GM18909 (cell line): ENCODE data around the gene FYN.

Experiments
- ATAC-seq: cut with Tn5 transposase; IDR thresholded peaks from one replicate; pipeline ENCODE4 v1.9.1; 2021; ENCODE audit warnings: mild to moderate bottlenecking; ENCODE audit not compliant: unreplicated experiment, poor library complexity

Gene FYN

GRCh38 chr6:111718326-111718725, 154.9 kb downstream of the FYN start:
- no peak for ATAC-seq

DNA sequence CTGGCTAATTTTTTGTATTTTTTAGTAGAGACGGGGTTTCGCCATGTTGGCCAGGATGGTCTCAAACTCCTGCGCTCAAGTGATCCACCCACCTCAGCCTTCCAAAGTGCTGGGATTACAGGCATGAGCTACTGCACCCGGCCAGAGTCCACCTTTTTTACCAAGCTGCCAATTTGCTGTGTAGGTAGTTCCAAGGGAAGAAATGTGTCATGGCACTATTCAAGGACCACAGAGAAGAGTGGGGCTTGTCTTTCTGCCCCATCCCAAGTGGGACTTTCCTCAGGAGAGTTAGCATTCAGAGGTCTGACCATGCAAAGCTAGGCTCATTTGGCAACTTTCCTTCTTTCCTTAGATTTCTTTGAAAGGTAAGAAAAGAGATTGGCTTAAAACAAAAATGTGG, 155.6 kb downstream of the FYN start:
- ATAC-seq = no peak

DNA sequence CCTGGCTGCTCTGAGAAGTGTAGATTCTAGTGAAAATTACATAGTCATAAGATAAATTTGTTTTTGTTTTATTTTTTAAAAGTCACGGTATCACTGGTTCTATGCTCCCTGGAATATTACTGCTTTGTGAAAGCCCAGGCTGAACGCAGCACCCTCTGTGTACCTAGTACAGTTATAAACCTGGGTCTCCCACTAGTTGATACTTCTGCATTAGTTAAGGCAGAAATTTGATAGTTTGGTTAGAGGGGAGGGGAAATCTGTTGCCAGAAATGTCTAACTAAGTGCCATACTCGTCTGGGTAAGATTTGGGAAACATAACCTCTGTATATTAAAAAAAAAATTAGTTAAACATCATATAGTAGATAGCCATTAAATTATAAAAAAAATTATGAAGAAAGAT, 156.9 kb downstream of the FYN start:
- ATAC-seq = no peak

DNA sequence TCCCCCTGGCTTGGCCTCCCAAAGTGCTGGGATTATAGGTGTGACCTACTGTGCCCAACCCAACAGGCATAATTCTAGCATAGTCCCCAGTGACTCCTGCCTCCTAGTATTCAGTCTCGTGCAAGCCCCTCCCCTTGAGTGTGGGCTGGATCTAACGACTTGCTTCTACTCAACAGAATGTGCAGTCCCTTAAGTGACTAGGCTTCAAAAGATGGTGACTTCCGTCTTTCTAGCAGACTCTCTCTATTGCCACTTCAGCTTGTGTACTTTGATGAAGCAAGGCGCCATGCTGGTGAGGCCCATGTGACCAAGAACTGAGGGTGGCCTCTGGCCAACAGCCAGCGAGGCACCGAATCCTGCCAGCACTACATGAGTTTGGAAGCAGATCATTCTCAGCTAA, 157.9 kb downstream of the FYN start:
- ATAC-seq = no peak

- no peak for ATAC-seq
Measured at GRCh38 chr6:111714416-111715270, 158.6 kb downstream of the FYN start.

DNA sequence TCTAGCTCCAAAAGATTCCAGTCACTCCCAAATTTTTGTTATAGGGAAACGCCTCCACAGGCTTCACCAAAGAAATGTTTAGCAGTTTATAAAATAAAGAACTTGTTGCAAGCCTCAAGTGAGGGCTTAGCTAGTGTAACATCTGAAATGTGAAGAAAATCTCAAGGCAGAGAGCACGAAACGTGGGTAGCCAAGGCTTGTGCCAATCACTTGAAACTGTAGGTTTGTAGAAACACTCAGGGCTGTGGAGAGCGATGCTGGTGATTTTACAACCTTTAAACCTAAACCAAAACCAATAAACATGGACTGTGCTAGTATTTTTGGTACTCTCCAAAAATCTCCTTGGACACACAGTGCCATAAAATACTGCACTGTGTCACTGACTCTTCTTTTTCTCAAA, 159.4 kb downstream of the FYN start:
- no peak for ATAC-seq

DNA sequence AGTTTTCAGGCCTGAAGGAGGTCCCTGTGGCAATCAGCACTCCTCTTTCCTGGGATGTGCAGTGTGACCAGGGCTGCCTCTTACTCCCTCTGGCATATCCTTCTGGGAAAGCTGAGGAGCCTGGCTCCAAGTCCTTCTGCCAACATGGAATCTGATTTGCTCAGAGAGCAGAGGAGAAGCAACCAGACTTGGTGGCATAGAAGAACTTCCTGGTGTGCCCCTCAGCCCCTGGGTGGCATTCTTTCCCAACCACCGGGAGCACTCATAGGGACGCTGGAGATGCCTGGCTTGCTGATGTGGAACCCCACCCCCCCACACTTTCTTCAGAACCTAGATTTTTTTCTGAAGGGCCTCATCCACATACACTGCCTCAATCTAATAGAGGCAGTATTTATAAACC, 160.0 kb downstream of the FYN start:
- ATAC-seq = no peak

DNA sequence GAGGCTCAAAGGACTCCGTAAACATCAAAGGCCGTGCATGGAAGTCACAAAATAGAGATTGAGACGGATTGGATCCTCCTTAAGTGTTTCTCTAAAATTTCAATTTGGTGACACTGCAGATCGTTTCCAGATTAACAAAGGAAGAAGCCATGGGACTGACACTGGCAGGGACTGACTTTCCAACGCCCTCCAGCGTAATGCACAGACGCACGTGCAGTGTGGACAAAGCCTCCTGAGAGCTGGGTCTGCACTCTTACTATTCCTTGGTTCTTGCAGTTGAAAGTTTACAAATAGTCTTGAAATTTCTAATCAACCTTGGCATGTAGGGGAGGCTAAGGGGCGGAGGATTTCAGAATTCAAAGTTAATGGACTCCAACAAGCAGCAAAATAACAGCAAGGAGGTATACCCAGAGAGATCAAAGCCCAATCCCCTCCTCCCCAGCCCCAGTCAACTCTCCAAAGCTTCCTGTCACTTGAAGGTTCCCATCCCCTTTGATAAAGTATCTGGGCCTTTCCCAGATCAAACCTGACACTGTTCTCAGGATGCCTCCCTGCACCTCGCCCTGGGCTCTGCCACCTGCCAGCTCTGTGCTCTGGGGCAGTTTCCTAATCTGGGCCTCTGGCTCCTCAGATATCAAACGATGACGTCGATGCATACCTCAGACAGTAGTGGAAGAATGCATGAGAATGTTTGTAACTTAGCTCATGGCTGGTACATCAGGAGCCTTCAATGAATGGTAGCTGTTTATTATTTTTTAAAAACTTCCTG, 161.1 kb downstream of the FYN start:
- no peak for ATAC-seq

- ATAC-seq = no peak
Measured at GRCh38 chr6:111711476-111711875, 161.8 kb downstream of the FYN start.

DNA sequence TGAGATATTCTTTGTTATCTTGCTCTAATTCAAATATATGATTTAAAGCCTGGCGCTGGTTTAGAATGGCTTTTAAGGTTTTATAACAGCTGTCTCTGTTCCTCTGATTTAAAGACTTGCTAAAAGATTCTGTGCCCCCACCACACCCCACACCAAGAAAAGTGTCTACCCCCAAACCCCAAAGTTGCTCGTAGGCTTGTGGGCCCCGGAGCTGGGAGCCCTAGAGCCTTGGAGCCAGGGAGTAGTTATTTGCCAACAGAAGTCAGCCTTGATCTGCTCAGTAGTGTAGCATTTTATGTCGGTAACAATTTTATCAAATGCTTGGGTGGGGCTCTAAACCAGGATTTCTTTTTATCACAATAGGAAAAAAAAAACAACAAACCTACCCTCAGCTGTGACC, 162.3 kb downstream of the FYN start:
- ATAC-seq = no peak

GRCh38 chr6:111710439-111710838, 162.8 kb downstream of the FYN start:
- ATAC-seq = no peak

DNA sequence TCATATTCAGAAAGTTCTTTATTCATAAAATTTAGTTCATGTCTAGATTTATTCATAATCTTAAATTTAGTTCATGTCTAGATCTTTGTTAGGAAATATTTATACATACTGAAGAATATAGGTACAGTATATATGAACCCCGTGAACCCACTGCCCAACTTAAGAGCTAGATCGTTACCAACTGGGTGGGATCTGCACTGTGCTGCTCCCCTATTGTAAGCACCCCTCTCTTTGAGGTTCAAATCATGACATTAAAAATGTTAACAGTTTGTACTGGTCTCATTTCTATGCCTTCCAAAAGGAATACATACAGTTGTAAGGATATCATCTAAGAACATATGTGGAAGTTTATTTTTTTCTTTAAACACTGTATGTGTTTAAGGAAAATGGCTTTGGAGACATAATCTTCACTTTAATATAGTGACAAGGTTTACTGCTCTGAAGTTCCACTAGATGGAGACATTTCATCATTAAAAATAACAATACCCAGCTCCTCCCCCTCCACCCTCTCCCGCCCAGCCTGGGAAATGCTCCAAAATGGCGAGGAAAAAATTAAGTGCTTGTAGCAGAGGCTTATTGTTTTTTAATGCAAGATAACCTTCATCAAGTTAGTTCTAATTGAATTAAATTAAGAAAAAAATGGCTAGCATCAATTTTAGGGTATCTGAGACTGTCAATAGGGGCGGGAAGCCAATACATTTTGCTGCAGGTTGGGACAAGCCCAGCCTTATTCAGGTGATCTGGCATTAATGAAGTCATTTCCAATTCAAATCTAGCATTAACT, 163.4 kb downstream of the FYN start:
- peak; percentile 89 for ATAC-seq

DNA sequence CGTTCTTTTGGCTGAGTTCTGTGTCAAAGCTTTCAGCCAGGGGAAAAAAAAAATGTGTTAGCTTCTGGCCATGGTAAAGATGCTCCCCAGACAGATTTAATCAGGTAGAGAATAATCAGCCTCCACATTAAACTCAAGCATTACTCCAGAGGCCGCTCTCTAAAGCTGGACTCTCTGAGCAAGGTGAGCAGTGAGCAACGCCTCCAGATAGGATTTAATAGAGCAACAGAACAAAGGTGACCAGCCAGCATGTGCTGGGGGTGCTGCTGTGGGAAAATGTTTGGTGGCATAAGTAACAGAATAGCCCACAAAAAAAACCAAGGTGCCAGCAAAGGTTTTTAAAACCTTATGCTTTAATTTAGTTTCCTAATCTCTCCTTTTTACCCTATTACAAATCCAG, 164.1 kb downstream of the FYN start:
- no peak for ATAC-seq

DNA sequence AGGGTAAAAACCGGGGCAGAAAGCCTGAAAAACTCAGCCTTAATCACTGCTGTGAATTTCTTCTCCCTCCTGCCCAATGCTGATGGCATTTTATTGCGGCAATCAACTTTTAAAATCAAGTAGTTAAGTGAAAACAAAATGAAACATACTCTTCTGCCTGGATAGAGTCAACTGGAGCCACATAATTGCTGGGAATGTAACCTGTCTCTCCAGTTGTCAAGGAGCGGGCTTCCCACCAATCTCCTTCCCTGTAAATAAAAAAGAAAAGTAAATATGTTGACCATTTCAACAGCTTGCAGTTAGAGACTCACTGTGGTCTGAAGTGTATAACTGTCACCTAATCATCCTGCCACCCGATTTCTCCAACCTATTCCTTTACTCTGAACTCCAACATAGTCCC, 165.5 kb downstream of the FYN start:
- no peak for ATAC-seq

- ATAC-seq = no peak
Measured at GRCh38 chr6:111706841-111707391, 166.3 kb downstream of the FYN start.

DNA sequence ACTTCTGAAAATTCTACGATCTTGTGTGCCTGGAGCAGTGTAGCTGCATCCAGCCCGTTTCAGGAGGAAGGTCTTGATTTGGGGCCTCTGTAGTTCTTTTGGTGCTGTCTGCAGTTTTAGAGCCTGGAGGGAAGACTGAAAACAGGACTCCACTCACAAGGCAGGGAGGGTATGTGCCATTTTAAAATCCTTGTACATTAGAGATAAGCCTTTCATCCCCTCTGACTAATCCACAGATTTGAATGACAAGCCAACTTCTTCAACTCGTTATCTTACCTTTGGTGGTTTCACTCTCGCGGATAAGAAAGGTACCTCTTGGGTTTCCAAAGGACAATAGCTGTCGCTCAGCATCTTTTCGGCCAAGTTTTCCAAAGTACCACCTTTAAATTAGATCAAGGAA, 169.5 kb downstream of the FYN start:
- ATAC-seq = no peak

GRCh38 chr6:111702268-111702667, 171.0 kb downstream of the FYN start:
- ATAC-seq = no peak

- no peak for ATAC-seq
Measured at GRCh38 chr6:111701146-111701545, 172.1 kb downstream of the FYN start.

DNA sequence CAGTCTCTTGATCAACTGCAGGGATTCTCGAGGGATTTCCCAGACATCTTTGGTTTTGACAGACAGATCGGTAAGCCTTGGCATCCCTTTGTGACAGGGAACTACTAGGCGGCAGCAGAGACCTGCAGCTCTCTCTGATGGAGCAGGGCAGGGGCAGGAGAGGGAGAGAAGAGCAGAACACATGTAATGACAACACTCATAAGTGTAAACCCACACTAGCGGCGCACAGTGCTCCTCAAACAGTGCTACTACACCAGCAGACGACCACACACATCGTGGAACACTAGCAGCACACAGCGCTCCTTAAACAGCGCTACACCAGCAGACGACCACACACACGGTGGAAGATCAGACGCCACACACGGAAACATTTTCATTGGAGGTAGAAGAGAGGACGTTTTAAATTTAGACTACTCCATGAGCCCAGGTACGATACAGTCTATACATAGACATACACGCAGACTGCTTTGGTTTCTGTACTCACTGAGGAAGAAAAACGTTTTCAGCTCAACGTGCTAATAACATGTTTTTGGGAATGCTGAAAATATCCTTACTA, 173.0 kb downstream of the FYN start:
- ATAC-seq = no peak

GRCh38 chr6:111699123-111699522, 174.1 kb downstream of the FYN start:
- ATAC-seq = no peak
